ENCODE results near the gene RGS13.

Gene RGS13, protein sequence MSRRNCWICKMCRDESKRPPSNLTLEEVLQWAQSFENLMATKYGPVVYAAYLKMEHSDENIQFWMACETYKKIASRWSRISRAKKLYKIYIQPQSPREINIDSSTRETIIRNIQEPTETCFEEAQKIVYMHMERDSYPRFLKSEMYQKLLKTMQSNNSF

DNA sequence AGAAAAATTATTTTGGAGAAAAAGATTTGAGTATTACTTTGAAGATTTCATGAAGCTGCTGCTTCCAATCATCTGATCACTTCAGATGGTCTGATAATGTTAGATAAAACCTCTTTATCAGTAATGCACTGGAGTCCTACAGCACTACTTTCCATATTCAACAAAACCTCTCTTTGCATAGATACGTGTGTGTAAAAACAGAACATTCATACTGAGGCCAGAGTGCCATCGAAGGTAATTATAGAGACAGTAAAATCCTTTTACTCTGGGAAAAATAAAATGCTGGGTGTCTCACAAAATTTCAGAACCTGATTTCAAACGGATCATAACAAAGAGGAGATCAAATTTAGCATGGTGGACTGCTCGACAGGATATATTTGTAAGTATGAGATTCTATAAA lies at the start of gene RGS13:
TSS of gene RGS13 (plus strand) at position 209 of the 400 bp plus-strand sequence. CDS start 8,188 bp downstream, outside the sequence.
- DNase-seq (ENCODE audit: low spot score) = no peak

DNA sequence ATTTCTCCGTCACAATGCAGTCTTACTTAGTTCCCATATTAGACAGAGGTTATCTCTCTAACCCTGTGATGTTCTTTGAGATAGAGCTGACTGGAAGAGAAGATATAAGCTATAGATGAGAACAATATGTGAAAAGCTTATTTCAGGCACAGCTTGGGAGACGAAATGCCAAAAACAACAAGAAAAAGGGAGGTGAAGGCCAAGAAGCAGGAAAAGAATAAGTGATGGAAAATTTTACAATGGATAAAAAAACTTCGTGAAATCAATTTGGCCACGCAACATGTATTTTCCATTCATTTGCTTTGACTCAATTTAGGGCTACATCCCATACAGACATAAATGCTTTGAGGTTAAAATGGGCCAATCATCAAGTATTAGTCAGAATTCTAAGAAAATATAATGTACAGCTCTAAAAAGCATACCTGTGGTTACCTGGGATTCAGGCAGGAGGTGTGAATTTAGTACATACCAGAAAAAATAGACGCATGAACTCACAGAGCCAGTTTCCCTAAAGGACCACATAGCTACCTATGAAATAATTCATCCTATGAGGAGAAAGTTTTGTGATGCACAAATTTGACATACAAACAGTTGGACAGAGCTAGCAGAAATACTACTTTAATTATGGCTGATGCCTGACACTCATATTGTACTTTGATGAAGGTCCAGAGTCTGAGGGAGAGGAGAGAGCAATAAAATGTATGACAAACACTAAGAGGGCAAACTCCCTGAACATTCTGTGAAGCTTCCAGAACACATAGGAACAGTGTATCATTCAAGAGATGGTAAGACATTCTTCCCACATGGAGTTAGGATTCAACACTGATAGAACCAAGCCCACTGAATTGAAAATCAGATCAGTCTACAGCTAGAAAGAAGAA lies 48.3 kb upstream of the RGS13 start:
- no peak for DNase-seq (ENCODE audit: low spot score)

DNA sequence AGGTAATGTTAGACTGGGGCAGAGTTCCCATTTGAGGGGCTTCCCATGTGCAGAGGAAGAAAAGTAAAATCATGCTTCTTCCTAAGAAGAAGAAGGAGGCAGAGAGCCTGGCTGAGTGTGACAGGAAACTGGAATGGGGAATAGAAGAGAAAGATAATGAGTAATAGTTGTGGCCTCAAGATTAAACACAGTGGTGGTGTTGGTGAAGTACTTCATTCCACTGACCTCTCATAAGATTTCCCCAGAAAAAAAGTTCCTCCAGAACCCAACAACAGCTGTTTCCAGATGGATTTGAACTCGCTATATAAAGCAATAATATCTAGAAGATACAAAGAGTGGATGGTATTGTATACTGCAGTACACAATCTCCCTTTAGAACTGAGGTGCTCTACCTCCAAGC lies 47.4 kb upstream of the RGS13 start:
- DNase-seq (ENCODE audit: low spot score) = no peak

DNA sequence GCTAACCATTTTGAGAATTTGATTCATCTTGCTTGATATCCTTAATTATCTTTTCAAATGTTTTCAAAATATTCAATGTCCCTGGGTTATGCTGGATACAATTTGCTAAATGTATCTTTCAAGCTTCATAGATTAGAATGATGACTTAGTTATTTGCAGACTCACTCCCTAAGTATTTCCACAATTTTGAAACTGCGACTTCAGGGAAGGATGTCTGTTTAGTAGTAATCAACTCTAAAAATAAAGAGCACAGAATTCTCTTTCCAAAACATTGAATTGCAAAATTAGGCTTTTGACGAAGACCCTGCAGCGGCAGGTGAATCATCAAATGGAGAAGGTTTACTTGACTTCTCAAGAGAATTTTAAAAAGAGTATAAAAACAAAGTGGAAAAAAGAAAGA lies 46.1 kb upstream of the RGS13 start:
- DNase-seq (ENCODE audit: low spot score) = no peak

DNA sequence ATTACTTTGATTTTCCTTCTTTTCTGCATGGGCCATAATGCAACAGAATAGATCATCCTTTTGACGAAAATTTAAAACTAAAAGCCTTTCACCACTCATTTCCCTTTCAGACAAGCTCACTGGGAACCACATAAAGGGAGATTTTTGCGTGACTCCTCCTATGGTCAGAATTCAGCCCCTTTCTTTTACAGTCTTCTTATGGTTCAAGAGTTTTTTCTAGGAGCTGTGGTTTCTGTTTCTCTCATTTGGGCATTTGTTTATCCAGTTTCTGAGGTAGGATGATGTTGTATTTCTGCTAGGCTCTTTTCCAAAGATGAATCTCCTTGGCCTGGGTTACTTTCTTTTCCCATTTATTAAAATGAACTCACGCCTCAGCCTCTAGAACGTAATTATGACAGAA lies 43.4 kb upstream of the RGS13 start:
- no peak for DNase-seq (ENCODE audit: low spot score)

DNA sequence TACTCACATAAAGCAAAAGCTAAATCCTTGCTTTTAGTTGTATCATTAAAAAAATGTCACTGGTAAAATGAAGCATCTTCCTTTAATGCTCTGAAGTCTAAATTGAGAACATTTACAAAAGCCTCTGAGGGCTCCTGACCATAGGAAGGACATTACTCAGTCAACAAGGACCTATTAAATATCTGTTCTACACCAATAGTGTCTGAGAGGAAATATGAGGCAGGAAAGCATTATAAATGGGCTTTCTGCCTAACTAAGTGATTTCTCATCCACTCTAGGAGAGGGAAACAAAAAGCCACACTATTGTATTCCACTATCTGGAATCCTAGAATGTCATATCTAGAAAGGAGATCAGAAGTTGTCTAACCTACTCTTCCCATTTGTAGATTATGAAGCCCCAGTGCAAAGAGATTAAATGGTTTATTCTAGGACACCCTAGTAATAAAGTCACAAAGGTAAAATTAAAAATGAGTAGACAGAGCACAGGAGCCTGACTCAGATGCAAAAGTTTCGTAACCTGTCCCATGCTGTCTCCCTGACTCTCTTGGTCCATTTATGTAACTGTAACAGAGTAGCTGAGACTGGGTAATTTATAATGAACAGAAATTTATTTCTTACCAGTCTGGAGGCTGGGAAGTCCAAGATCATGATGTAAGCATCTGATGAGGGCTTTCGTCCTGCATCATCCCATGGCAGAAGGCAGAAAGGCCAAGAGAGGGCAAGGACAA lies 42.8 kb upstream of the RGS13 start:
- DNase-seq (ENCODE audit: low spot score) = no peak

DNA sequence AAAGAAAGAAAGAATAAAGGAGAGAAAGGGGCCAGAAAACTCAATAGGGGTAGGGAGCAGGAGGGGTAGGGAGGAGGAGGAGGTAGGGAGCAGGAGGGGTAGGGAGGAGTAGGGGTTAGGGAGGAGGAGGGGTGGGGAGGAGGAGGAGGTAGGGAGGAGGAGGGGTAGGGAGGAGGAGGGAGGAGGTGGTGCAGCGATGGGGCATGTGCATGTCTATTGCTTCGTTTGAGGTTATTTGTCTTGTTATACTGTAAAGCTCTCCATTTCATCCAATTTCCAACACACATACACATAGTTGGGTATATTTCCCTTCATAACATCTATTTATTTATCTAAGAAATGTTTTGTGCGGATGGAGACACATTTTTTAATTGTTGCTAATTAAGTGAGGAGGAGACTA lies 40.6 kb upstream of the RGS13 start:
- DNase-seq (ENCODE audit: low spot score) = no peak

DNA sequence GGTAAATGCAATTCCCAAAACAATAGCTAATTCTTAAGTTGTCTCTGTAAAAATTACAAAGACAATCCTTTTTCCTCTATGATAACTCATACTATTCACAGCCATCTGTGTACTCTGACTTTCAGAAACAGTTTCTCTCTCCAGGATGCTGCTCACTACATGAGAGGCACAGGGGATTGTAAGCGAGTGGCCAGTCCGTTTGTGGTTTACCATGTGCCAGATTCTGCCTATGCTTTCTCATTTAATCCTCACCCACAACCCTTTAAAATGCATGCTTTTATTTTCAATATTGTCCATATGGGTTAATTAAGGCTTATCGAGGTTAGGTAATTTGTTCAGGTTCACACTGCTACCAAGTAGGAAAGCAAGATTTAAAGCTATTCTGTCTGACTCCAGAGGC lies 37.4 kb upstream of the RGS13 start:
- no peak for DNase-seq (ENCODE audit: low spot score)

DNA sequence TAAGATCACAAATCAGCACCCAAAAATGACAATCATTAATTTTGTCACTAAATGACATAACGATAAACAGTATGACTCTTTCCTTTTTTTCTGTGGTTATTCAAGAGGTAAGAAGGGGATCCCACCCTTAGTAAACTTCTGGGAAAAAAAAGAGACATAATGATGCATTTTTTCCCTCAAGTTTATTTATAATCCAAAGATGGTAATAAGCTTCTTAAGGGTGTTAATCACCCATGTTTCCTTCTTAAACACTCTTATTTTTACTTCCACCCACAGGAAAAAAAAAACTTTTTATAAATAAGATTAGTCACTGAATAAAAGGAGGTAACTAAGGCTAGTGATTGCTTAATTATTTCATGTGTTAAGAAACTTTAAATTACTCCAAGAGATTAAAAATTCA lies 35.7 kb upstream of the RGS13 start:
- no peak for DNase-seq (ENCODE audit: low spot score)

DNA sequence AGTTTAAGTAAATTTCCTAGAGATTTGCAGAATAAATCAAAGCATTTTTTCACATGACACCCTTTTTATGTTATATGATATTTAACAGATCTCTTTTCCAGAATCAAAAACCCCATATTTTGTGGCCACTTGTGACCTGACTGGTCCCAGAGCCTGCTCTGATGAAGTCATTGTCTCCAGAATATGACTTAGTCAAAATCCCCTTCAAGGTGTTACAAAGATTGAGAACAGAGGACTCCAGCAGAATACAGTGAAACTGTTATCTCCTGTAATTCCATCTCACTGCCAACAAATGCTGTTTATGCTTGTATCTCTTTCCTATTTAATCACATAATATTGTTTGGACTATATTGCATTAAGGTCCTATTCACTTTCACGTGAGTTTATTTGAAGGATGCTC lies 34.8 kb upstream of the RGS13 start:
- DNase-seq (ENCODE audit: low spot score) = no peak

DNA sequence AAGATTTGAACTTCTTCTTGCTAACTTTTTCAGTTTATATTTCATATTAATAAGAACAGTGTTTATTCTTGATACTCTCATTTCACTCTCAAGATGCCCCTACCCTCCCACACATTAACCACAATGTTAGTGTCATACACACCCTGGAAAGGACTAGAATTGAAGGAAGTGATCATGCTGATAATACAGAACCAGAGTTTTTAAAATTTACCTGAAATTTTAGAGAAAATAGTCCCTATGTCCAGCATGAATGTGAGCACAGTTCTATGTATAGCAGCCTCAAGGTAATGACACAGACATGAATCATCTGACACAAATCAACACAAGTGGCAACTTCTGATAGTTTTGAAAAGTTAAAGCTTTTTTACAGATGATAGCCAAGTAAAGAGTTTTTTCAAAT lies 34.4 kb upstream of the RGS13 start:
- no peak for DNase-seq (ENCODE audit: low spot score)

DNA sequence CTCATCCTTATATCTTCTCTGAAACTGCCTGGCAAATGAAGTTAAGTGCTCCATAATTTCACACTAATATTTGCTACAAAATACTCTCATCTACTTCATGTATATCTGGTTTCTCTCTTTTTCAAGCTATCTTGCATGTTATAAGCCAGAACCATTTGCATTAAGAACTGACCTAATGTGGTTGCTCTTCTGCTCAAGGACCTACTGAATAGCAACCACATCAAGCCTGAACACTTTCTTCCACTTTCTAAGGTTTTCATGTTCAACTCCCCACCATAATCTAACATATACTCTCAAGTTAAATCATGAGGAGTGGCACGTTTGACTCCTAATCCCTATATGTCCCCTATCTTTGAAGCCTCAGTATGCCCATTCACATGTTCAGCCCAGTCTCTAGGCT lies 33.2 kb upstream of the RGS13 start:
- no peak for DNase-seq (ENCODE audit: low spot score)

DNA sequence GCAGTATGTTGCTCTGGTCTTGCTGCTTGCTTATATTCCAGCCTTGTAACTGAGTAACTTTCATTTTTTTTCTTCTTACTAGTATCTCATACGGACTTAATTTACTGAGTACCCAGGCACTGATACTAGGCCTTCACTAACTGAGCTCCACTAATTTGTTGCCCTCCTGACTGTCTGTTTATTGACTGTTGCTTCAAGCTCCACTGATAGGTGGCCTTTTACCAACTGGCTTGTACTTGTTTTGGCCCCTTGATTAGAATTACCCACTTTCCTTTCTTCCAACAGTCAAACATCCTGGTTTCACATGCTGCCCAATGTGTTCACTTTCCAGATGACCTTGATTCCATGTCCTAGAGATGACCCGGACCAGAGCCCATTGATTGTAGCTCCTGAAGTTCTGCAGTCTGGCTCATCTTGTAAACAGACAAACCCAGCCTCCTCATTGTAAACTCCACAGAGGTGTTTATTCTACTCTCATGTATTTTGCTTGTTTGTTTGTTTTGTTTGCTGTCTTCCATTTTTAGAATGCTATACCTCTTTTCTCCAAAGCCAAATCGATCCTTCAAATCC lies 32.6 kb upstream of the RGS13 start:
- DNase-seq (ENCODE audit: low spot score) = no peak

DNA sequence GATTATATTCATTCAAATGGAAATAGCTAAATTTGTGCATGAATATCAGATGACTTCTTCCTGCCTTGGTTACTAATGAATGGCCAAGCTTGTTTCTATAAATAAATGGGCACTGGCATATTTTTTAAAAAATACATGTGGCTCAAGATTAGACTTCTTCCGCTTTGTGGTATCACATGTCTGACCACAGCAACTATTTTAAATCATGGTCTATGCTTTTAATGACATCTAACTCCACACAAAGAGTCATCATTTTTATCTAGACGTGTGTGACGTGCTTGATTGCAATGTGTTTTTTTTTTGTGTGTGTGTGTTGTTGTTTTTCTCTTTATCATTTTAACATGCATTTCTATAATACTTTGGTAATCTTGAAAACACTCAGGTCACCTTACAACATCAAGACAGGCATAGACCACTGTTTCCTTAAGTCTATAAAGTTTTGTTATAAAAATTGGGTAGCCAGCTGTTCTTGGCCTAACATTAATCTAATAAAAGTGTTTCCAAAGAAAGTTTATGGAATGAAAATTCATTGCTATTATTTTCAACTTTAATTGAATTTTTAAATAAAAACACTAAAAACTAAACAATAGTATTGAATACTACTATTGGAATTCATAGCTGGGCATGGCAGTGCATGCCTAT lies 30.8 kb upstream of the RGS13 start:
- no peak for DNase-seq (ENCODE audit: low spot score)

DNA sequence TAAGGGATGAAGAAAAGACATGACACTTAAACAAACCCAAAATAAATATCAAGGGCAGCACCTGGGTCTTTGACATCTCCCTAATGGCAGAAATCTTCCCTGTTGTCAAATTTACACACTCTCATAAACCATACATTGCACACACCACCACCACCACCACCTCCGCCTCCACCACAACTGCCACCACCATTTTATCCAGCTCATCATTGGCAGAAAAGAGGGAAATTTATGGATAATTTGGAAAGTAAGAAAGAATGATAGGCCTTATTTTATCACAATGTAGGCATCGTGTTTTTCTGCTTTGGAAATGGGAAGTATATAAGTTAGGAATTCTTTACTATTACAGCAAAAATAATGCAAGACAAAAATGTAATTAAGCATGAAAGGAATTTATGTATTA lies 27.3 kb upstream of the RGS13 start:
- no peak for DNase-seq (ENCODE audit: low spot score)

DNA sequence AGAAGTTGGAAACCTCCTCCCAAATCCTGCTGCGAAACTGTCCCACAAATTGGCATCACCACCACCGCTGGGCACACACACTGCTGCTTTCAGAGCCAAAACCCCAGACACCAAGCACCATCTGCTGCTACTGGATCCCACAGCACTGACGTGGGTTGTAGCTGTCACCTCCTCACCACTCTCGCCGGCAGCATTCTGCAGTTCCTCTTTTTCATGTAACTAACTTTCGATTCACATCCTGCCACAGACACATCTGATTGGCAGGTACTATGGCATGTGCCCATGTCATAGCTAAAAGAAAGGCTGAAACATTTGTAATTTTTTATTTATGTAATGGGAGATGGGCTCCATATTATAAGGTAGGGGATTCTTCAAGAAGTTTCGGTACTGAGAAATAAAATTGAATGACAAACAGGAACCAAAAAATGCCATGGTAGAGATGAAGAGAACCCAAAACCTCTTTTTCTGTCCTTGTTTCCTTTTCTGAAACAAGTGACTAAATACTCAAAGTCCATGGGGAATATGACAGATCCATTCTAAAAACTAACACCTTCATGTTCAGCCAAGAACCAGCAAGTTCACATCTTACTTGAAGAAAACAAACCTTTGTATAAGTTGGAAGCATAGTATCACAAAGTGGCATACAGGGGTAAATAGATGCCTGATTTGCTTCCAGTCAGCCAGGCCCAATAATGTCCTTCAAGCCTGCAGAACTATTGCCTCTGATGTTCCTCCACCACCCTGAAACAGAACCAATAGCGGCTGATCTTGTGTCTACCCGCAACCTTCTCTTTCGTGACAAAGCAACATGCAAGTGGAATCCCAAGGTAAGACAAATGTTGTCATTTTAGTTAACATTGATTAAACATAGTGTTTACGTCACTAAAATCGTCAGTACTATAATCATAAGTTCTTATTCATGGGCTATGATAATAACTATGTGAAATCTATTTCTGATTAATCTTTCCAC lies 26.6 kb upstream of the RGS13 start:
- no peak for DNase-seq (ENCODE audit: low spot score)

DNA sequence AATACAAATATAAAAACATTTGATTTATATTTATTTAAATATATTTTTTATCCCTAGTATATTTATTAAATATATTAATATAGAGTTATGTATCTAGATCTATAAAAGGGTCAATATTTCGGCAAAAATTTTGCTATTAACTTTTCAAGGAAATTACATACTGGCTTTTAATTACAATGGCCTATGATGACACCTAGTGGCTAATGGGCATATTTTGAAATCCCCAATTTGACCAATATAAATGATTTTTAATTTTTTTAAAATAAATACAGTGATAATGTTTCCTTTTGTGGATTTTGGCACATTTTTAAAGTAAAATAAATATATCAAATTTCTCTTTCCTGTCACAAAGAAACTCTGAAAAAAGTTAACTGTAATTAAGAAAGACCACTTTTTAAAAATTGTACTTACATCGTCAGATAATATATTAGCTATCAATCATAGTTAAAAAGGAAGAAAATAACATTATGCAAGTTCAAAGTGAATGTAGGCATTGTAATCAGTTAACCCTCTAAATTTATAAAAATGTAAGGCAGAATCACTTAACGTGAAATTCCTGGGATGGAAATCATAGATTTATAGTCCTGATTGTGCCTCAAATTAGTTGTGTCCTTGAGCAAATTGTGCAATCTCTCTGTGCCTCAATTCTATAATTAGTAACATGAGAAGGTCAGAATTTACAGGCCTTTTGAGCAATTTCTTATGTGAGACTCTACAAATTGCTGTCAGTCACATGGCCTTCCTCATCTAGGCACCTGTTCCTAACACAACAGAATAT lies 25.6 kb upstream of the RGS13 start:
- DNase-seq (ENCODE audit: low spot score) = no peak

DNA sequence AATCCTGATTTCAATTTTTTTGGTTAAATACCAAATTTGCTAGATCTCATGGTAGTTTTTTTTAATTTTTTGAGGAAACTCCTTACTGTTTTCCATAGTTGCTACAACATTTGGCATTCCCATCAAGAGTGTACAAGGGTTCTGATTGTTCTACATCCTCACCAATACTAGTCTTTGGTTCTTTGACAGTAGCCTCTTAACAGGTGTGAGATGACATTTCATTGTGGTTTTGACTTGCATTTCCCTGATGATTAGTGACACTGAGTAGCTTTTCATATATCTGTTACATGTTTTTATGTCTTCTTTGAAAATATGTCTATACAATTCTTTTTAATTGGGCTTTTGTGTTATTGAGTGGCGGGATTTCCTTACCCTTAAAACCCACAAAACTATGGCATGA lies 20.9 kb upstream of the RGS13 start:
- no peak for DNase-seq (ENCODE audit: low spot score)

DNA sequence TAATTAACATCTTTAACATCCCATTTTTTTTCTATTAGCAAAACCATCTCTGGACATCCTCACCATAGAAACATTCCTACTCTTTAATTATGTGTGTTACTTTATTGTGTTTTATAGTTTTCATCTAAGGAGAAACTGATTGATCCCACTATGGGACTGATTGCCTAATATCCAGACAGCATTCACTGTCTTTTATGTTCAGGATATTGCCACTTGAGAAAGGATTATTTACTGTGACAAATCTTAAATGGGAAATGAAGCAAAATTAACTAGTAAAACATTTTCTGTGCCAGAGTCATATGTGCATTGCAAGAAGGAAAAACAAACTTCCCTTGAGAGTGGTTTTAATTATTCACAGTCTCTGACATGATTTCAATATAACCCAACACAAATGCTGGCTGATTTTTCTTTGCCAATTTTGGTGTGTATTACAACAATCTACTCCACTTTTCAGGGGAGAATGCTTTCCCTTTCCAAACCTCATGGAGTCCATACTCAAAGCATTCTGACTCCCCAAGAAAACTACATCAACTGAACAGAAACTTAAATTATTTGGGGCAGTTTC lies 15.8 kb upstream of the RGS13 start:
- no peak for DNase-seq (ENCODE audit: low spot score)

Measured in HuH-7.5 (cell line).